GM19043 (cell line): Measurements from ENCODE around the gene MYCBP.
"Not testable (repeated sequence)": the region's sequence is repeated elsewhere in the genome, so short reads cannot be mapped to it uniquely, and the experiment has no call there.

Experiments
- ATAC-seq: cut with Tn5 transposase; IDR thresholded peaks from one replicate; pipeline ENCODE4 v1.9.1; 2021; ENCODE audit warnings: low read depth; ENCODE audit not compliant: unreplicated experiment

Gene MYCBP

GRCh38 chr1:38870996-38871395 lies 2.2 kb downstream of the MYCBP start:
- ATAC-seq = no peak

GRCh38 chr1:38867208-38867607 lies 5.9 kb downstream of the MYCBP start:
- ATAC-seq = no peak

- ATAC-seq = no peak
Observed at GRCh38 chr1:38865112-38865715, 7.9 kb downstream of the MYCBP start.

GRCh38 chr1:38860454-38860795 lies 12.7 kb downstream of the MYCBP start:
- no peak for ATAC-seq

- peak; percentile 92 for ATAC-seq
Observed at GRCh38 chr1:38859561-38860453, 13.3 kb downstream of the MYCBP start, which contains the start of gene RRAGC. Gene RRAGC (minus strand): TSS chr1:38859772. CDS start chr1:38859646, 126 bp downstream.

- peak; percentile 34 for ATAC-seq
Observed at GRCh38 chr1:38858833-38859560, 14.2 kb downstream of the MYCBP start.

GRCh38 chr1:38852780-38853179 lies 20.4 kb downstream of the MYCBP start:
- no peak for ATAC-seq

- no peak for ATAC-seq
Observed at GRCh38 chr1:38848071-38848470, 25.1 kb downstream of the MYCBP start.

- ATAC-seq = no peak
Observed at GRCh38 chr1:38846210-38846609, 26.9 kb downstream of the MYCBP start.

GRCh38 chr1:38845088-38845487 lies 28.1 kb downstream of the MYCBP start:
- ATAC-seq = not testable (repeated sequence)

- no peak for ATAC-seq
Observed at GRCh38 chr1:38840281-38840680, 32.9 kb downstream of the MYCBP start.

GRCh38 chr1:38839363-38839762 lies 33.8 kb downstream of the MYCBP start:
- no peak for ATAC-seq

GRCh38 chr1:38836316-38836715 lies 36.8 kb downstream of the MYCBP start:
- ATAC-seq = not testable (repeated sequence)

GRCh38 chr1:38834937-38835827 lies 38.0 kb downstream of the MYCBP start:
- ATAC-seq = no peak

- ATAC-seq = no peak
Observed at GRCh38 chr1:38834221-38834782, 38.8 kb downstream of the MYCBP start.

GRCh38 chr1:38833146-38833545 lies 40.0 kb downstream of the MYCBP start:
- ATAC-seq = no peak

GRCh38 chr1:38832370-38832734 lies 40.8 kb downstream of the MYCBP start:
- ATAC-seq = no peak

GRCh38 chr1:38831731-38832369 lies 41.3 kb downstream of the MYCBP start:
- no peak for ATAC-seq

- no peak for ATAC-seq
Observed at GRCh38 chr1:38829368-38829767, 43.8 kb downstream of the MYCBP start.

GRCh38 chr1:38827318-38827717 lies 45.8 kb downstream of the MYCBP start:
- ATAC-seq = no peak
